Measurements from ENCODE around the gene NRCAM. TPM values are rescaled to one million over a fixed set of nuclear protein-coding genes. Genes with fewer than 3 reads are reported as not detected.
"Not testable (repeated sequence)": the region's sequence is repeated elsewhere in the genome, so short reads cannot be mapped to it uniquely, and the experiment has no call there.

Gene NRCAM
- total RNA-seq, 1 donor from 2014 or later: 9.3 TPM

GRCh38 chr7:108278281-108278680 is 178.0 kb downstream of the NRCAM start:
- Histone ChIP-seq H3K79me2 (ENCODE audit: insufficient read depth, low read length) (no peaks in the 10 kb centered on the region), H3K9me3 (ENCODE audit: insufficient read depth, low read depth, low read length) (no peaks in the 10 kb centered on the region), H4K20me1 (ENCODE audit: insufficient read depth, low read length) (no peaks in the 10 kb centered on the region), H3K4me2 (ENCODE audit: low read length) (no peak overlapping the region), H3K9ac (ENCODE audit: low read length) (no peak overlapping the region), H3K27me3 (ENCODE audit: insufficient read depth, low read length) (no peaks in the 10 kb centered on the region), H3K4me1 (ENCODE audit: insufficient read depth, low read length) (peaks cover 6% of the 10 kb centered on the region), H3K27ac (ENCODE audit: low read depth, low read length) (no peak overlapping the region), H2AFZ (ENCODE audit: low read depth, low read length) (no peak overlapping the region), H3K4me3 (ENCODE audit: insufficient read depth, low read depth, low read length) (no peak overlapping the region), H3K36me3 (ENCODE audit: insufficient read depth, low read length) (no peaks in the 10 kb centered on the region)
- H3K27me3 Mint-ChIP-seq (ENCODE audit: low read depth, unreplicated experiment): no peaks in the 10 kb centered on the region
- no peaks in the 10 kb centered on the region for H3K36me3 Mint-ChIP-seq (ENCODE audit: low read depth, unreplicated experiment)
- H3K27ac Mint-ChIP-seq (ENCODE audit: unreplicated experiment): no peak overlapping the region
- TF ChIP-seq, protein P1, sequence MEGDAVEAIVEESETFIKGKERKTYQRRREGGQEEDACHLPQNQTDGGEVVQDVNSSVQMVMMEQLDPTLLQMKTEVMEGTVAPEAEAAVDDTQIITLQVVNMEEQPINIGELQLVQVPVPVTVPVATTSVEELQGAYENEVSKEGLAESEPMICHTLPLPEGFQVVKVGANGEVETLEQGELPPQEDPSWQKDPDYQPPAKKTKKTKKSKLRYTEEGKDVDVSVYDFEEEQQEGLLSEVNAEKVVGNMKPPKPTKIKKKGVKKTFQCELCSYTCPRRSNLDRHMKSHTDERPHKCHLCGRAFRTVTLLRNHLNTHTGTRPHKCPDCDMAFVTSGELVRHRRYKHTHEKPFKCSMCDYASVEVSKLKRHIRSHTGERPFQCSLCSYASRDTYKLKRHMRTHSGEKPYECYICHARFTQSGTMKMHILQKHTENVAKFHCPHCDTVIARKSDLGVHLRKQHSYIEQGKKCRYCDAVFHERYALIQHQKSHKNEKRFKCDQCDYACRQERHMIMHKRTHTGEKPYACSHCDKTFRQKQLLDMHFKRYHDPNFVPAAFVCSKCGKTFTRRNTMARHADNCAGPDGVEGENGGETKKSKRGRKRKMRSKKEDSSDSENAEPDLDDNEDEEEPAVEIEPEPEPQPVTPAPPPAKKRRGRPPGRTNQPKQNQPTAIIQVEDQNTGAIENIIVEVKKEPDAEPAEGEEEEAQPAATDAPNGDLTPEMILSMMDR (IDR thresholded peaks at IDR 0.05; ENCODE audit: insufficient read depth, low read depth, low read length): no peak
- TF ChIP-seq EZH2 (IDR thresholded peaks at IDR 0.05; ENCODE audit: insufficient read depth, low read length): no peak
- peaks cover 9% of the 10 kb centered on the region for H3K9me3 Mint-ChIP-seq (ENCODE audit: unreplicated experiment)
- H3K4me3 Mint-ChIP-seq (ENCODE audit: unreplicated experiment): no peak overlapping the region
- no peak for DNase-seq (ENCODE audit: low read depth)
- peaks cover 8% of the 10 kb centered on the region for H3K4me1 Mint-ChIP-seq (ENCODE audit: low read depth, unreplicated experiment)
- no peak for FAIRE-seq

GRCh38 chr7:108274447-108274846 is 181.8 kb downstream of the NRCAM start:
- not testable (repeated sequence) for H3K4me3 Mint-ChIP-seq (ENCODE audit: unreplicated experiment); H3K27ac Mint-ChIP-seq (ENCODE audit: unreplicated experiment); H4K20me1 ChIP-seq (ENCODE audit: insufficient read depth, low read length); H3K9me3 ChIP-seq (ENCODE audit: insufficient read depth, low read depth, low read length); H3K4me3 ChIP-seq (ENCODE audit: insufficient read depth, low read depth, low read length); H3K27me3 ChIP-seq (ENCODE audit: insufficient read depth, low read length); H3K9ac ChIP-seq (ENCODE audit: low read length); H3K79me2 ChIP-seq (ENCODE audit: insufficient read depth, low read length); H3K36me3 Mint-ChIP-seq (ENCODE audit: low read depth, unreplicated experiment); H2AFZ ChIP-seq (ENCODE audit: low read depth, low read length); DNase-seq (ENCODE audit: low read depth); H3K4me1 Mint-ChIP-seq (ENCODE audit: low read depth, unreplicated experiment); H3K27me3 Mint-ChIP-seq (ENCODE audit: low read depth, unreplicated experiment); H3K36me3 ChIP-seq (ENCODE audit: insufficient read depth, low read length); H3K27ac ChIP-seq (ENCODE audit: low read depth, low read length); H3K4me2 ChIP-seq (ENCODE audit: low read length); FAIRE-seq; H3K9me3 Mint-ChIP-seq (ENCODE audit: unreplicated experiment)
- H3K4me1 ChIP-seq (ENCODE audit: insufficient read depth, low read length): peaks cover 16% of the 10 kb centered on the region

- H2AFZ ChIP-seq (ENCODE audit: low read depth, low read length); H3K4me3 ChIP-seq (ENCODE audit: insufficient read depth, low read depth, low read length); H3K36me3 Mint-ChIP-seq (ENCODE audit: low read depth, unreplicated experiment); H3K4me2 ChIP-seq (ENCODE audit: low read length); H3K79me2 ChIP-seq (ENCODE audit: insufficient read depth, low read length); H3K9me3 ChIP-seq (ENCODE audit: insufficient read depth, low read depth, low read length); H3K27me3 Mint-ChIP-seq (ENCODE audit: low read depth, unreplicated experiment); H3K4me1 Mint-ChIP-seq (ENCODE audit: low read depth, unreplicated experiment); H3K27me3 ChIP-seq (ENCODE audit: insufficient read depth, low read length); H3K27ac Mint-ChIP-seq (ENCODE audit: unreplicated experiment); H3K9me3 Mint-ChIP-seq (ENCODE audit: unreplicated experiment); FAIRE-seq; H3K9ac ChIP-seq (ENCODE audit: low read length); H3K36me3 ChIP-seq (ENCODE audit: insufficient read depth, low read length); H3K4me3 Mint-ChIP-seq (ENCODE audit: unreplicated experiment); H4K20me1 ChIP-seq (ENCODE audit: insufficient read depth, low read length); DNase-seq (ENCODE audit: low read depth); H3K27ac ChIP-seq (ENCODE audit: low read depth, low read length): not testable (repeated sequence)
- peaks cover 25% of the 10 kb centered on the region for H3K4me1 ChIP-seq (ENCODE audit: insufficient read depth, low read length)
These were observed 183.3 kb downstream of the NRCAM start for GRCh38 chr7:108272891-108273290.
